NCI-H2107 treated with DMSO at 0.1 percent for 48 hours (cell line): ENCODE measurements around the gene CKLF.
"Not testable (repeated sequence)": the region's sequence is repeated elsewhere in the genome, so short reads cannot be mapped to it uniquely, and the experiment has no call there.

Experiments used
- DNase-seq: peaks from one replicate; lab custom pipeline; 2025; ENCODE audit not compliant: unreplicated experiment; lab: John Stamatoyannopoulos, UW

The CKLF gene

GRCh38 chr16:66596986-66597848 is 44.8 kb downstream of the CKLF start:
- no peak for DNase-seq

DNA sequence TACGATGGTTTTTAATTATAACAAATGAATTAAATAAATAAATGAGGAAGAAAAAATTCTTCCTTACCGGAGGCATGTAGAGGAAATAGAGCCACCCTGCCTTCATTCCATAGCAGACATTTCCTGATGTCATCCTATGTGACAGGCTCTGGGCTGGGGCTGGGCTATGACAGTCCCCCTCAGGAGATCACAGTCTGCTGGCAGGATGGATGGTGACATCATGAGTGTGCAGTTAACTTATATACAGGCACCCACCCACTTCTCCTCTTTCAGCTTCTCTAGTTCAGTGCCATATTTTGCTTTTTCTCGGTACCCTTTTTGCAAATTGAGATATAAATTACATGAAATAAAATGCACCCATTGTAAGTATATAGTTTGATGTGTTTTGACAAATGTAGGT is 45.7 kb downstream of the CKLF start:
- no peak for DNase-seq

- no peak for DNase-seq
These were observed 47.4 kb downstream of the CKLF start for GRCh38 chr16:66599726-66600125.

DNA sequence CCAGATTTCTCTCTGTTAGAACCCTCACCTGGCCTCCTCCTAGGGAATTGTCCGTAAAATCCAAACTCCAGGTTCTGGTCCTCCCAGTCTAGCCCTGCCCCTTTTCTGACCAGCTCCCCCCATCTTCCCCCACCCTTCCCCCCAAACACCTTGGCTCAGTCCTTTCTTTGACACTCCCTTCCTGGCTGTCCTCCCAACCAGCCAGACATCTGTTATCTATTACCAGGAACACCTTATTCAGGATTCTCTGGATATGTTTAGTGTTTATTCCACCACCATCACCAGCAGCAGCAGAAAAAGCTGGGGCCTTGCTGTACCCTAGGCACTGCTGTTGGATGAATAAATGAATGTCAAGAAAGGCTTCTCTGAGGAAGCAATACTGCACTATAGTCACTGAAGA is 48.1 kb downstream of the CKLF start:
- no peak for DNase-seq

DNA sequence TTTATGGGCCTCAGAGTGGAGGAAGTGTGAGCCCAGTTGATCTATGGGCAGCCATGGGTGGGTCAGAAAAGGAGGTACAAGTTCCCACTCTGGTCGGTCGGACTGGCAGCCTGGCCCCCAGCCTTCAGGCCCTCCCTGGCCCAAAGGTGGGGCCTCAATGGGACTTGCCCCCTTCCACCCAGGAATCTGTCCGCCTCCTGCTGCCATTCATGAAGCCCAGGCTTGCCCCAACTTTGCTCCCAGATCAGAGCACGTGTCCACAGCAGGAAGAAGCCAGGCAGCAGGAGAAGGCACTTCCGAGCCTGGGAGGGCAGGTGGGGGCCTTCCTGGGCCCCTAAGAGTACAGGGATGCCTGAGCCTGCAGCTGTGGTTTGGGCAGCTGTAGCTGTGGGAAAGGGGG is 49.1 kb downstream of the CKLF start:
- DNase-seq: no peak

DNA sequence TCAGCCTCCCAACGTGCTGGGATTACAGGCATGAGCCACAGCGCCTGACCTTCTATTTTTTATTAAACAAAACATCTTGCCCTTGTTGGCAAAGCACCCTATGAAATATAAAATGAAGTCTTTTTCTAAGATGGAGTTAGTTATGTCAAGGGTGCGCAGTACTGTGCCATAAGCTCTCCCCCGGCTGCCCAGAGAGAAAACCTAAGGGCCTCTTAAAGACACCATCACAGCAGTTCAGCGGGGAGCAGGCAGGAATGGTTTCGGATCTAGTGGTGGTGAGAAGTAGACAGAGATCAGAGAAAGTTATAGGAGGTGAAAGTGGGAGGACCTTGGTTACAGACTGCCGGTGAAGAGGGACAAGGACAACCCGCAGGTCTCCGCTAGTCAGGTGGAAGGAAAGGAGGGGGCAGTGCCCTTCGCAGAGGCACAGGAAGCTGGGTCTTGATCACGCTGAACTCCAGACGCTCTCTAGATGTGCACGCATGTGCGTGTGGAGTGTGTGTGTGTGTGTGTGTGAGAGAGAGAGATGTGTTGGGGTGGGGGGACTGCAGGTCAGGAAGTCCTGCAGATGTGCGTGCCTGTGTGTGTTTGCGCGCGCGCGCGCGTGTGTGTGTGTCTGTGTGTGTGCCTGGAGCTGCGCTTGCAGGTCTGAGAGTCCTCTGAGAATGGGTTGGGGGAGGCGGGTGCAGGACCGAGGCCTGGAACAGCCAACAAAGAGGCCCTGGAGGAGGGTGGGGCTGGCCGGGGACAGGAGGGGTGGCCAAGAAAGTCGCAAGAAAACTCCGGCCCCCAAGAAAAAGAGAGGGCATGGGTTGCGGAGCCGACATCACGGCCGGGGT is 51.4 kb downstream of the CKLF start:
- peak; percentile 16 for DNase-seq

- no peak for DNase-seq
These were observed 52.2 kb downstream of the CKLF start, which contains the start of gene CMTM3 for GRCh38 chr16:66604376-66605176. TSS of gene CMTM3 (plus strand) at chr16:66604704. CDS start at chr16:66604806, 102 bp downstream.

- DNase-seq: no peak
These were observed 53.0 kb downstream of the CKLF start for GRCh38 chr16:66605177-66605978.

- no peak for DNase-seq
These were observed 53.8 kb downstream of the CKLF start for GRCh38 chr16:66605979-66606751.

DNA sequence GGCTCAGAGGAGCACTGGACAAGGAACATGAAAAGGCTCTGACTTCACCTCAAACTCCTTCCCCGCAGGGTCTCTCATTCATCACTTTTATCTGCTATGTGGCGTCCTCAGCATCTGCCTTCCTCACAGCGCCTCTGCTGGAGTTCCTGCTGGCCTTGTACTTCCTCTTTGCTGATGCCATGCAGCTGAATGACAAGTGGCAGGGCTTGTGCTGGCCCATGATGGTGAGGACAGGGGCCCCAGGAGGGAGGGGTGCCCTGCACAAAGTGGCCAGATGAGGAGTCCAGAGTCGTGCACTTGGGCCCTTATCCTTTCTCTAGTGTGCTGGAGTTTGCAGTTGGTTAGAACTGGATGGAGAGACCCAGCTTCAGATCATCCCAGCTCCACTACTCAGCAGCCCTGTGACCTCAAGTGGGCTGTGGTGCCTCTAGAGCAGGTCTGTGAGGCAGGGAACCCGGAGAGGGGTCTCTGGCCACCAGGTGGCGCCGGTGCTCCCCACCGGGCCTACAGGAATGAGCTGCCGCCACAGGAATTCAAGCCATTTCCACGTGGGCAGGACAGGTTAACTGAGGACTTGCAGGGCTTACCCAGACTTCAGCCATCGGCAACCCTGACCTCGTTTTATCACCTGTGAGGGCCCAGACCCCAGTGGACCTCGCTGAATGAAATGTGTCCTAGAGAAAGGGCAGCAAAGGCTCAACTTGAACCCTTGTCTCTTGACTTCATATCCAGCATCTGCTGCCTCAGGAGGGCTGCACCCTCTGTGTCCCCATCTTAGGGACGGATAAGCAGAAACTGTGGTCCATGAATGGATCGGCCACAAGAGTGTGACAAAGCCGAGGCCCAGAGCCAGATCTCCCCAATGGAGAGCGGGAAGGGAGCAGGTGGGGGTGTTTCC is 56.1 kb downstream of the CKLF start:
- peak; percentile 45 for DNase-seq

DNA sequence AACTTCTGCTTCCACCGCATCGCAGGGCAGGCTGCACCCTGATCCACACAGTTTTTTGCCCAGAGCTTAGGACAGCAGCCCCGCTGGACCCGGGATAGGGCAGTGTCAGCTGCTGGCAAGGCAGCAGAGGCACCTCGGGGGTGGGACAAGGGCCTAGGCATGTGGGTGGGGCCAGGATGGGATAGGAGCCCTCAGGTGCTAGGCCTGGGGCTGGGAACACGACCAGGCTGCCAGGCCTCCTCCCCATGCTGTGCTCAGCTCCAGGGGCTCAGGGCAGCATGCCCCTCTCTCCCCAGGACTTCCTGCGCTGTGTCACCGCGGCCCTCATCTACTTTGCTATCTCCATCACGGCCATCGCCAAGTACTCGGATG is 56.7 kb downstream of the CKLF start:
- DNase-seq: no peak

DNA sequence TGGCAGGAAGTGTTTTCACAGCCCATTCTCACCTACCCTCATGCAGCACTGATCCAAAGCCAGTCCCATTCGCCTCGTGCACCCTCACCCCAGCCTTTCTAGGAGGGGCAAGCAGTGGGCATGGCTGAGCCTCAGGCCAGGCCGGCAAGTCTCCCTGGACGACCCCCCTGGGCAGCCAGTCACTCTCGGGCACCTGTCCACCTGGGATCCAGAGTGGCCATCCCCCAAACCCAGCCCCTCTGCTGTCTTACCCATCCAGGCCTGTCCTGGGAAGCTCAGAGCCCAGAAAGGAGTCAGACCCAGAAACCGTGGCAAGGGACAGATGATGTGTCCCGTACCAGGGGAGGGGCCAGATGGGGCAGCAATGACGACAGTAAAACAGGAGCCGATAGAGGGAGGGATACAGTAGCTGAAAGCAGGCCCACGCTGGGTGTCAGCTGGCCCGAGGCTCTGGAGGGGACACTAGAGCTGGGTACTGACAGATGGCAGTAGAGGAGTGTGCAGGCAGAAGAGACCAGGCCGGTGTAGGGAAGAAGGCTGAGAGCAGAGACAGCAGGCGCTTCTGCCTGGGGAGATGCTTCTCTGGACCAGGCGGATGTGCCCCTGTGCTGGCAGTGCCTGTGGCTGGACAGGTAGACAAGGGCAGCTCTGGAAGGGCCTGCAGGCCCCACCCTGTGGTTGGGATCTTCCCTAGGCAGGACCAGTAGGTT is 57.9 kb downstream of the CKLF start:
- no peak for DNase-seq

DNA sequence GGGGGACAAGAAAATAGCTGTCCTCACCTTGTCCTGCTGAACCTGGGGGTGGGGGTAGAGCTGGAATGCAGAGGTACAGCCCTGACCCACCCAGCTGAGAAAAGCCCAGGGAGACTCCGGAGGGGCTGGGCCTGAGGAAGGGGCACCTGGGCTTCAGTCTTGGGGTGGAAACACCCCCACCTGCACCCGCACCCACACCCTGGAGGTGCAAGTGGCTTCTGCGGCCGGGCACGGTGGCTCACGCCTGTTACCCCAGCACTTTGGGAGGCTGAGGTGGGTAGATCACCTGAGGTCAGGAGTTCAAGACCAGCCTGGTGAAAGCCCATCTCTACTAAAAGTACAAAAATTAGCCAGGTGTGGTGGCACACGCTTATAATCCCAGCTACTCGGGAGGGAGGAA is 59.5 kb downstream of the CKLF start:
- DNase-seq: not testable (repeated sequence)

DNA sequence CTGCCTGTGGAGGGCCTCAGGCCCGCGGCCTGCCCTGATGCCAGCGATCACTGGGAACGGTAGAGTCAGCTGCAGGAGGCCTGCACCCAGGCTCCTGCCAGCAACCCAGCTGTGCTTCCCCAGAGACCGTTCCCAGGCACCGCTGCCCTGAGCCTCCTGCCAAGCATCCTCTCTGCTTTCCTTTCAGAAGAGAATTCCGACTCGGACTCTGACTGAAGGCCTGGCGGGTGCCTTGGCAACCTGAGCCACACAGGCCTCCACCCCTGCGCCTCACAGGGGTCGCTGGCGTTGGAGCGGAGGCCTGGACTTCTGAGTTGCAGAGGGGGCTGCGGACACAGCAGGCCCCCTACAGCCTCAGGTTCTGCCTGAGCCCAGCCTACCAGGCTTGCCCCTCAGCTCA is 60.0 kb downstream of the CKLF start:
- DNase-seq: no peak

GRCh38 chr16:66614161-66614802 is 61.9 kb downstream of the CKLF start:
- DNase-seq: no peak
